GM12801 (cell line): Measurements from ENCODE around the gene ZNF26.

Source experiments
- TF ChIP-seq, protein P1 (sequence below): IDR thresholded peaks from one replicate; pipeline ENCODE4 v1.5.1; 2011; ENCODE audit warnings: control low read depth; ENCODE audit not compliant: insufficient read length; ENCODE audit errors: extremely low read depth

ZNF26 gene

DNA sequence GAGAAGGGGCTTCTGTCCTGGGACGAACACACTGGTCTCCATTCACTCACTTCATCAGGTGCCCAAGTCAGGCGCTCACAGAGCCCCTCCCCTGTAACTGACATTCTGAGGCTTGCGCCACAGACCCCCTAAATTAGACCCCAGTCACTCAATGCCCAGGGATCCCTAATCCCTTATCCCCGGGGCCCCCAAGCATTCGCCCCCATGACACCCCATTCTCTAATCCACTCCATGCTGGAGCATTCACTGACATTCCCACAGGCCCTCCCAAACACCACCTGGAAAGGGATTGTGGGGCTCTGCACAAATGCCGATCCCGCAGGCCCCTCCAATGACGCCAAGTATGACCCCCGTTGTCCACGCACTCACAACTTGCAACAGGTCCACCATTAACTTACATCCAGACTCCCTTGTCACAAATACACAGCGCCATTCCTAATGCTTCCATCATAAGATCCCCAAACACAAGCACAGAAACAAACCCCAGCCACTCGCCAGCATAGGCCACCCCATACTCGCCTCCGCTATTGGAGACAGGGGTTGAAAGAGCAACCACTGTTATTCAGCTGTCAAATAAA, 31.6 kb upstream of the ZNF26 start:
- TF ChIP-seq, protein P1, sequence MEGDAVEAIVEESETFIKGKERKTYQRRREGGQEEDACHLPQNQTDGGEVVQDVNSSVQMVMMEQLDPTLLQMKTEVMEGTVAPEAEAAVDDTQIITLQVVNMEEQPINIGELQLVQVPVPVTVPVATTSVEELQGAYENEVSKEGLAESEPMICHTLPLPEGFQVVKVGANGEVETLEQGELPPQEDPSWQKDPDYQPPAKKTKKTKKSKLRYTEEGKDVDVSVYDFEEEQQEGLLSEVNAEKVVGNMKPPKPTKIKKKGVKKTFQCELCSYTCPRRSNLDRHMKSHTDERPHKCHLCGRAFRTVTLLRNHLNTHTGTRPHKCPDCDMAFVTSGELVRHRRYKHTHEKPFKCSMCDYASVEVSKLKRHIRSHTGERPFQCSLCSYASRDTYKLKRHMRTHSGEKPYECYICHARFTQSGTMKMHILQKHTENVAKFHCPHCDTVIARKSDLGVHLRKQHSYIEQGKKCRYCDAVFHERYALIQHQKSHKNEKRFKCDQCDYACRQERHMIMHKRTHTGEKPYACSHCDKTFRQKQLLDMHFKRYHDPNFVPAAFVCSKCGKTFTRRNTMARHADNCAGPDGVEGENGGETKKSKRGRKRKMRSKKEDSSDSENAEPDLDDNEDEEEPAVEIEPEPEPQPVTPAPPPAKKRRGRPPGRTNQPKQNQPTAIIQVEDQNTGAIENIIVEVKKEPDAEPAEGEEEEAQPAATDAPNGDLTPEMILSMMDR = no peak

DNA sequence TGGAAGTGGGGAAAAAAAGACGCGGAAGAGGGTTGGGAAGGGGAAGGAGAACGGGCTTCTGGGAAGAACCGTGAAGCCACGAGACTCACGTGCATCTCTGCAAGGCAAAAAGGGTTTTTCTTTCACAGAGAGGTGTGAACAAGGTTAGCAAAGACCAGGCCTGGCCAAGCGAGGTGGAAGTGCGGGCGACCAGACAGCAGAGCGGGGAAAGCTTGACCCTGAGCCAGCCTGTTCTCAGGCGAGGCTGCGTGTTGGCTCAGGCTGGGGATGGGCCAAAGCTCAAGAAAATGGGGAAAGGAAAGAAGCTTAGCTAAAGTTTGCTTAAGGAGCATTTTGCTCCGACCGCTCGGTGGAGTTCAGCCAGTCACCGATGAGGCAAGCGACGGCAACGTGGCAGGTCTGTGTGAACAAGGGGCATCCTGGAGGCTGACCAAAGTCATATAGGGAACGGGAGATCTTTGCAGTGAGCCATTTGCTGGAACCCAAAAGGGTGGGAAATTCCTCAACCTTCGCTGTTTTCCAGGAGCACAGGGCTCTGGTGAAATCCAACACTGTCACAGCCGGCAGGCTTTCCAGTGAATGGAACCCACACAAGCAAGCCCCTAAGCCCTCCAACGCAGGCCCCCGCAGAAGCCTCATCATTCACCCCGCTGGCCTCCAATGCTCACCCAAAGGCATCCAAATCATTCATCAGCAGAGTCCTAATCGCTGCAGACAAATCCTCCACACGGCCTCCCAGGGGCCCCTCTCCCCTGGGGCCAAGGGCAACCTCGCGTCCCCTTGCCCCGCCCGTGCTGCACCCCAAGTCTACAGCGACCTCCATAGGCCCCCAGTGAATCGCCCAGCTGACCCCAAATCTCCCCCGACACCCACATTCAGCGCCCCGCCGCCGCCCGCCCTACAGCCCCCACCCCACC, 30.8 kb upstream of the ZNF26 start:
- TF ChIP-seq, protein P1 = no peak

DNA sequence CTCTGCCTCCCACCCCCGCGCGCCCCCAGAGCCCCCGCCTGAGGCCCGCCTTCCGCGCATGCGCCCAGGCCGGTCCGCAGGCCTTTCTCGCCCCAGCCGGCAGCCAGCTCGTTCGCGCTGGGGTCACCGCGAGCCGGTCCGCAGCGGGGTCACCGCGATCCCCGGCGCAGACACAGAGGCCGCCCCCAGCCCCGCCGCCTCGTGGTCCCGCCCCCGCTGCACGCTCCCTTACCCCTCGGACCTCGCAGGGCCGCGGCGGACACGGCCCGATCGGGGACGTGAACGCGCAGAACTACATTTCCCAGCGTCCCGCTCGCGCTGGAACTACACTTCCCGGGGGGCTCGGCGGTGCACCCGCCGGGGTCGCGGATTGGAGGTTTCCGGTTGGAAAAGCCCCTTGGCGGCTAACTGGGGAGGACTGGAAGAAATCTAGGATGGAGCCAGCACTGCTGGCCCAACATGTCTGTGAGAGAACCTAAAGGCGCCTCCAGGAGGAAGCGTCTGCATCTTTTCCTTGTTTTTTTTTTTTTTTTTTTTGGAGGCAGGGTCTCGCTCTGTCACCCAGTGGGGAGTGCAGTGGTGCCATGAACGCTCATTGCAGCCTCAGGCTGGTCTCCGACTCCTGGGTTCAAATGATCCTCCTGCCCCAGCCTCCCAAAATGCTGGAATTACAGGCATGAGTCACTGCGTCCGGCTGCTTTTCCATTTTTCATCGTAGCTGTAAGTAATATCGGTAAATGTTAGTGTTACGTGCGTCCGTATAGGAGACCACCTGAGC, 30.0 kb upstream of the ZNF26 start, which contains the start of gene ZNF605:
ZNF605 (minus strand) TSS at position 296 of the 778 bp plus-strand sequence. CDS start 10,671 bp downstream, outside the sequence.
- TF ChIP-seq, protein P1 = no peak

DNA sequence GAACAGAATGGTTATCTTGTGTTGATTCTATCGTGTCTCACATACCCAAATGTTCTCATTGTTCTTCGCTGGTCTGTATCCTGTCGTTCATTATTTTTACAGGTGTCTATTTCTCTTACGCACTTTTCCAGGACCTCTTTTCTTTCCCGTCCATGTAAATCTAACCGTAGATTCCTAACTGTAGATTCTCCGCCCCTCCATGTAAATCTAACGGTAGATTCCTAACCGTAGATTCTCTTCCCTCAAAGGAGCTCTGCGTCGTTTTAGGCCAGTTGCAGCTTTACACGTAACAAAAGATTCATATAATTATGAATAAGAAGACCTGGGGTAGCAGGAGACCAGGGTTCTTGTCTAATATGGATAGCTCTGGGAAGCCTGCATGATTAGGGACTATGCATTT, 20.4 kb upstream of the ZNF26 start:
- TF ChIP-seq, protein P1 = no peak

DNA sequence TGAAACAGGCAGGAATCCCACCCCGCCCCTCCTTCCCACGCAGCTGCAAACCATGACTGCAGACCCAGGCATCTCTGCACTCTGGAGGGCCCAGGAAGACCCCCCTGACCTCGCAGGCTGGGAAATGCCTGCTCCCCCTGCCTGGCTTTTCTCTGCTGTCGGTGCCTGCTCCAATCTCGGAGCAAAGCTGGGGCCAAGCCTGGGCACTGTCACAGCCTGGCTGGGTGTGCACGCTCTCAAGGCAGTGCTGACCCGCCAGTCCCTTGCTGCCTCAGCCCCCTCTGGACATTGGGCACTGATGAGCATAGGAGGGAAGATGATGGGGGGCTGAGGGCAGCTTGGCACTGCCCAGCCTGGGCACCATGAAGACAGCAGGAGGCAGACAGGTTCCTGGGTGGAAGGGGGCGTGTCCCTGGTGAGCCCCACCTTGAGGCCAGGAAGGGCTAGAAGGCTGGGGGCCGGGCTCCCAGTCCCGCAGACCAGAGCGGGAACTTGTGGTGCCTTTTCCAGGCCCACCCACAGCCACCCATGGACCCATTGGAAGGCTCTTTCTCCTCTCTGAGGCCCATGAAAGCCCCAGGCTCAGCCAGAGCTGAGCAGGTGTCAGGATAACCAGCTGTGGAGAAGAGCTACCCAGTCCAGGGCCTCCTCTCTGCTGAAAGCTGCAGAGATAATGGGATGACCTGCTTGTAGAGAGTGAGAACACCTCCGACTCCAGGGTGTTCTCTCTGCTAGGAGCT, 19.3 kb upstream of the ZNF26 start:
- TF ChIP-seq, protein P1 = no peak

DNA sequence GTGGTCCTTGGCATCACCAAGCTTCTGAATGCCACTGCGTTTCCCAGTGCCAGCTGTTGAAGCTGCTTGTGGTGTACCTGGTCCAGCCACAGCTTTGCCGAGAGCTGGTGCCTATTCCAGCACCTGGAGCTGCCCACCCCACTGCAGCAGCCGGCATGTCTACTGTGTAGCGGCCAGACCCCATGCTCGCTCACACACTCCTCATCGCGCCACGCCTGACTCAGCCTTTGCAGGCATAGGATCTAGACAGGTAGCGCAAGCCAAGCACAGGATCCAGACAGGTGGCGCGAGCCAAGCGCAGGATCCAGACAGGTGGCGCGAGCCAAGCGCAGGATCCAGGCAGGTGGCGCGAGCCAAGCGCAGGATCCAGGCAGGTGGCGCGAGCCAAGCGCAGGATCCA, 18.4 kb upstream of the ZNF26 start:
- TF ChIP-seq, protein P1 = no peak
